ENCODE data around the gene FTO. TPM values are rescaled to one million over a fixed set of nuclear protein-coding genes. Genes with fewer than 3 reads are reported as not detected.
"Not testable (repeated sequence)": the region's sequence is repeated elsewhere in the genome, so short reads cannot be mapped to it uniquely, and the experiment has no call there.

Gene FTO
- total RNA-seq, 4 donors from 2014 or later, result 64.4 to 116 (median 71.3) TPM

- TF ChIP-seq CTCF (IDR thresholded peaks at IDR 0.05) (no peak), EP300 (IDR thresholded peaks at IDR 0.05) (no peak), POLR2A (IDR thresholded peaks at IDR 0.05) (no peak), POLR2AphosphoS5 (IDR thresholded peaks at IDR 0.05) (no peak)
- Histone ChIP-seq H3K27me3 (no peaks in the 10 kb centered on the region), H3K4me1 (peaks cover 14% of the 10 kb centered on the region), H3K4me3 (no peak overlapping the region), H3K36me3 (peaks cover 7% of the 10 kb centered on the region), H3K9me3 (no peaks in the 10 kb centered on the region), H3K27ac (no peak overlapping the region)
- 89% methylated on average over 1 of the region's 1 CpG for WGBS
- DNase-seq (ENCODE audit: low spot score in 2 of 2), result no peak
Observed at GRCh38 chr16:53843084-53843483, 139.1 kb downstream of the FTO start.

- Histone ChIP-seq H3K36me3 (peaks cover 7% of the 10 kb centered on the region), H3K4me3 (no peak overlapping the region), H3K27ac (no peak overlapping the region), H3K4me1 (peaks cover 5% of the 10 kb centered on the region), H3K9me3 (no peaks in the 10 kb centered on the region), H3K27me3 (no peaks in the 10 kb centered on the region)
- TF ChIP-seq CTCF (IDR thresholded peaks at IDR 0.05), result no peak
- no peak for TF ChIP-seq POLR2A (IDR thresholded peaks at IDR 0.05)
- no peak for TF ChIP-seq EP300 (IDR thresholded peaks at IDR 0.05)
- TF ChIP-seq POLR2AphosphoS5 (IDR thresholded peaks at IDR 0.05), result no peak
- 68% methylated on average over 3 of the region's 3 CpGs for WGBS
- no peak for DNase-seq (ENCODE audit: low spot score in 2 of 2)
Observed at GRCh38 chr16:53844804-53845203, 140.8 kb downstream of the FTO start.

GRCh38 chr16:53846549-53846948 lies 142.6 kb downstream of the FTO start:
- H3K27me3 ChIP-seq; H3K4me1 ChIP-seq; H3K36me3 ChIP-seq; H3K27ac ChIP-seq; DNase-seq (ENCODE audit: low spot score in 2 of 2); H3K9me3 ChIP-seq; H3K4me3 ChIP-seq: not testable (repeated sequence)
- 88% methylated on average over 5 of the region's 5 CpGs for WGBS

GRCh38 chr16:53846971-53847370 lies 143.0 kb downstream of the FTO start:
- H3K36me3 ChIP-seq, result peaks cover 7% of the 10 kb centered on the region
- no peak overlapping the region for H3K4me3 ChIP-seq
- TF ChIP-seq EP300 (IDR thresholded peaks at IDR 0.05) (no peak), CTCF (IDR thresholded peaks at IDR 0.05) (no peak), POLR2A (IDR thresholded peaks at IDR 0.05) (no peak), POLR2AphosphoS5 (IDR thresholded peaks at IDR 0.05) (no peak)
- no peak overlapping the region for H3K27ac ChIP-seq
- no peaks in the 10 kb centered on the region for H3K9me3 ChIP-seq
- H3K4me1 ChIP-seq, result no peaks in the 10 kb centered on the region
- DNase-seq (ENCODE audit: low spot score in 2 of 2), result no peak
- 78% methylated on average over 6 of the region's 6 CpGs for WGBS
- no peaks in the 10 kb centered on the region for H3K27me3 ChIP-seq

- WGBS, result 60% methylated on average over 3 of the region's 3 CpGs
- TF ChIP-seq EP300 (IDR thresholded peaks at IDR 0.05) (no peak), POLR2AphosphoS5 (IDR thresholded peaks at IDR 0.05) (no peak), POLR2A (IDR thresholded peaks at IDR 0.05) (no peak), CTCF (IDR thresholded peaks at IDR 0.05) (no peak)
- no peak overlapping the region for H3K27ac ChIP-seq
- H3K4me3 ChIP-seq, result no peak overlapping the region
- no peak for DNase-seq (ENCODE audit: low spot score in 2 of 2)
- no peaks in the 10 kb centered on the region for H3K27me3 ChIP-seq
- peaks cover 7% of the 10 kb centered on the region for H3K36me3 ChIP-seq
- H3K4me1 ChIP-seq, result no peaks in the 10 kb centered on the region
- H3K9me3 ChIP-seq, result no peaks in the 10 kb centered on the region
Observed at GRCh38 chr16:53848277-53848942, 144.5 kb downstream of the FTO start.

- Histone ChIP-seq H3K4me3 (no peak overlapping the region), H3K4me1 (no peaks in the 10 kb centered on the region), H3K27ac (no peak overlapping the region), H3K9me3 (no peaks in the 10 kb centered on the region), H3K36me3 (peaks cover 7% of the 10 kb centered on the region), H3K27me3 (no peaks in the 10 kb centered on the region)
- 95% methylated on average over 1 of the region's 1 CpG for WGBS
- no peak for TF ChIP-seq CTCF (IDR thresholded peaks at IDR 0.05)
- no peak for TF ChIP-seq EP300 (IDR thresholded peaks at IDR 0.05)
- no peak for TF ChIP-seq POLR2A (IDR thresholded peaks at IDR 0.05)
- no peak for TF ChIP-seq POLR2AphosphoS5 (IDR thresholded peaks at IDR 0.05)
- DNase-seq (ENCODE audit: low spot score in 2 of 2), result no peak
Observed at GRCh38 chr16:53848950-53849349, 145.0 kb downstream of the FTO start.
